GM12878 (cell line): Measurements from ENCODE around the gene PIAS1. TPM values are rescaled to one million over a fixed set of nuclear protein-coding genes. Genes with fewer than 3 reads are reported as not detected.

Source experiments
- ATAC-seq: fragments of 200-7000 bp; cut with Tn5 transposase; 3 replicates; pipeline ENCODE4 v1.9.1; 2020; ENCODE audit warnings: mild to moderate bottlenecking, moderate library complexity
- BruUV-seq: library from RNA; stranded (reverse); fragments of 400-500 nt; replicated peaks from 2 replicates; lab custom pipeline; 2021; lab: Mats Ljungman, UMichigan
- CTCF ChIA-PET: fragments of 300-600 bp; sonication (Branson Sonifier 250); formaldehyde crosslinking; extraction: SDS; loops from one replicate; lab custom pipeline; 2021; ENCODE audit warnings: inconsistent platforms; lab: Yijun Ruan, JAX
- POLR2A ChIA-PET: fragments of 350-600 bp; formaldehyde crosslinking; extraction: SDS; loops from one replicate; lab custom pipeline; 2021; ENCODE audit warnings: inconsistent platforms; lab: Charles Lee
- RAD21 ChIA-PET: fragments of 300-600 bp; sonication (Branson Sonifier 250); formaldehyde crosslinking; loops from one replicate; lab custom pipeline; 2023; ENCODE audit warnings: antibody characterized with exemption; ENCODE audit not compliant: unreplicated experiment; lab: Charles Lee
- SMC1A ChIA-PET: fragments of 300-600 bp; sonication (Branson Sonifier 250); formaldehyde crosslinking; loops from one replicate; lab custom pipeline; 2023; ENCODE audit not compliant: unreplicated experiment, uncharacterized antibody; lab: Charles Lee
- DNase-seq: peaks from one replicate; pipeline ENCODE4 v3.0.0-alpha.2; 2011; ENCODE audit warnings: low read depth, low spot score
- FAIRE-seq: peaks from 3 replicates; lab custom pipeline; 2011; peaks lifted over from hg19 to GRCh38; lab: Jason Lieb, UNC
- H2AFZ ChIP-seq: 2 replicates; pipeline ENCODE4 v1.6.0; 2011; ENCODE audit warnings: low read depth, low read length, control low read depth; ENCODE audit not compliant: control insufficient read depth
- H3K27ac ChIP-seq: 2 replicates; pipeline ENCODE4 v1.5.1; 2011; ENCODE audit warnings: control low read depth; ENCODE audit not compliant: control insufficient read depth, insufficient read depth
- H3K27me3 ChIP-seq, 2 experiments: replicated peaks in 1 of 2; 2 replicates each; pipeline versions ENCODE4 v1.6.0 to v1.6.1; 2011; ENCODE audit warnings: low read length in 1 of 2; ENCODE audit not compliant: control insufficient read depth in 2 of 2, insufficient read depth in 2 of 2
- H3K36me3 ChIP-seq, 2 experiments: 2 replicates each; pipeline ENCODE4 v1.5.1; 2011; ENCODE audit warnings: low read length in 1 of 2; ENCODE audit not compliant: control insufficient read depth in 2 of 2, insufficient read depth in 2 of 2
- H3K4me1 ChIP-seq: 2 replicates; pipeline ENCODE4 v1.6.1; 2011; ENCODE audit warnings: mild to moderate bottlenecking, low read length, moderate library complexity, mixed read lengths; ENCODE audit not compliant: control insufficient read depth, insufficient read depth
- H3K4me2 ChIP-seq: 2 replicates; pipeline ENCODE4 v1.6.0; 2011; ENCODE audit warnings: control low read depth; ENCODE audit not compliant: control insufficient read depth, insufficient read depth
- H3K4me3 ChIP-seq: fragments of 200-600 bp; sonication (generic); 2 replicates; pipeline ENCODE4 v1.5.1; 2016
- H3K79me2 ChIP-seq: 2 replicates; pipeline ENCODE4 v1.6.0; 2011; ENCODE audit warnings: low read length; ENCODE audit not compliant: control insufficient read depth, insufficient read depth
- H3K9ac ChIP-seq: 2 replicates; pipeline ENCODE4 v1.8.0; 2011; ENCODE audit warnings: low read length, control low read depth, mixed read lengths; ENCODE audit not compliant: control insufficient read depth, insufficient read depth
- H3K9me3 ChIP-seq: replicated peaks from 3 replicates; pipeline ENCODE4 v1.5.1; 2011; ENCODE audit warnings: mild to moderate bottlenecking, low read length; ENCODE audit not compliant: control insufficient read depth, insufficient read depth
- H4K20me1 ChIP-seq: 2 replicates; pipeline ENCODE4 v1.6.0; 2011; ENCODE audit not compliant: control insufficient read depth, insufficient read depth
- ATF7 ChIP-seq: fragments of 450-650 bp; IDR thresholded peaks from 2 replicates; pipeline ENCODE4 v1.6.1; 2016; ENCODE audit warnings: low read depth, mild to moderate bottlenecking
- BHLHE40 ChIP-seq, 2 experiments: fragments of 450-650 bp in 1 of 2; IDR thresholded peaks; 2 replicates each; pipeline ENCODE4 v1.6.1; 2011 to 2017; ENCODE audit warnings: low read depth in 2 of 2, borderline replicate concordance in 1 of 2, improper control_type of control experiment in 1 of 2, low read length in 1 of 2, mild to moderate bottlenecking in 1 of 2
- DPF2 ChIP-seq: fragments of 450-650 bp; IDR thresholded peaks from 2 replicates; pipeline ENCODE4 v1.6.1; 2017; ENCODE audit warnings: mild to moderate bottlenecking
- FOXK2 ChIP-seq: fragments of 450-650 bp; IDR thresholded peaks from 2 replicates; pipeline ENCODE4 v1.6.1; 2017; ENCODE audit warnings: mild to moderate bottlenecking, moderate library complexity
- GATAD2B ChIP-seq: fragments of 450-650 bp; conservative IDR thresholded peaks from 2 replicates; pipeline ENCODE4 v1.6.1; 2017; ENCODE audit warnings: low read depth, mild to moderate bottlenecking, moderate library complexity
- IKZF2 ChIP-seq, 2 experiments: fragments of 450-650 bp; IDR thresholded peaks; 2 replicates each; pipeline ENCODE4 v1.6.1; 2017; ENCODE audit warnings: mild to moderate bottlenecking in 2 of 2, moderate library complexity in 2 of 2
- LARP7 ChIP-seq: fragments of 450-650 bp; IDR thresholded peaks from 2 replicates; pipeline ENCODE4 v1.6.1; 2017; ENCODE audit warnings: mild to moderate bottlenecking
- MEF2B ChIP-seq: fragments of 450-650 bp; IDR thresholded peaks from 2 replicates; pipeline ENCODE4 v1.6.1; 2018; ENCODE audit warnings: mild to moderate bottlenecking, moderate library complexity; ENCODE audit not compliant: partially characterized antibody, poor library complexity, severe bottlenecking
- NFIC ChIP-seq: IDR thresholded peaks from 2 replicates; pipeline ENCODE4 v1.6.1; 2012; ENCODE audit warnings: low read depth, mild to moderate bottlenecking, inconsistent platforms, low read length, moderate library complexity
- NR2F1 ChIP-seq: fragments of 450-650 bp; conservative IDR thresholded peaks from 2 replicates; pipeline ENCODE4 v1.6.1; 2017; ENCODE audit warnings: mild to moderate bottlenecking
- RB1 ChIP-seq: fragments of 450-650 bp; formaldehyde crosslinking; IDR thresholded peaks from 2 replicates; pipeline ENCODE4 v1.6.1; 2017; ENCODE audit warnings: mild to moderate bottlenecking, borderline replicate concordance
- RFX5 ChIP-seq: IDR thresholded peaks from 2 replicates; pipeline ENCODE4 v1.6.1; 2011; ENCODE audit warnings: low read depth, low read length, improper control_type of control experiment
- SPI1 ChIP-seq: IDR thresholded peaks from 2 replicates; pipeline ENCODE4 v1.6.1; 2011; ENCODE audit warnings: low read depth, mild to moderate bottlenecking, low read length, moderate library complexity, borderline replicate concordance; ENCODE audit not compliant: insufficient read depth
- TBL1XR1 ChIP-seq: IDR thresholded peaks from 2 replicates; pipeline ENCODE4 v1.6.1; 2012; ENCODE audit warnings: low read depth, low read length, improper control_type of control experiment
- WGBS: methylation state at CpG from one replicate; pipeline ENCODE4 v1.1.6; 2016; ENCODE audit warnings: low lambda C conversion rate; ENCODE audit not compliant: insufficient replicate concordance, insufficient coverage; ENCODE audit errors: missing lambda C conversion rate; 5-methylcytosine and 5-hydroxymethylcytosine counted together
- in situ Hi-C: fragments of 300-500 bp; cut with MboI; formaldehyde crosslinking; loops from 9 replicates; pipeline ENCODE4 v1.14.3; 2018; ENCODE audit warnings: mixed read lengths
- intact Hi-C: fragments of 100-400 bp; cut with micrococcal nuclease; formaldehyde crosslinking; loops from one replicate; pipeline ENCODE4 v1.14.2; 2022; ENCODE audit not compliant: unreplicated experiment
- polyA plus RNA-seq, 11 experiments: library from polyadenylated mRNA; depleted of rRNA in 4 of 11; unstranded in 6 of 11; stranded (reverse) in 5 of 11; fragments of >200 nt; fragmentation: Nextera tagmentation in 4 of 11; fragmentation: Illumina TruSeq in 1 of 11; extraction: Ambion mirVana in 4 of 11; extraction: Trizol in 1 of 11; gene quantifications; 1 replicate in 1 of 11; 2 replicates in 10 of 11; pipeline versions ENCODE4 v1.2.1 to v1.2.3, GENCODE V29; 2011 to 2016; ENCODE audit warnings: inconsistent platforms in 2 of 11, missing spikeins in 2 of 11, low read depth in 1 of 11
- total RNA-seq, 4 experiments: library from RNA; depleted of rRNA in 3 of 4; stranded (reverse); fragments of >200 nt in 3 of 4; fragmentation: Illumina TruSeq in 1 of 4; extraction: Trizol in 1 of 4; gene quantifications; 2 replicates each; pipeline versions ENCODE4 v1.2.1 to v1.2.3, GENCODE V29; 2013 to 2021
- TF ChIP-seq, protein P1 (sequence below): IDR thresholded peaks from 2 replicates; pipeline ENCODE4 v1.6.1; 2011; ENCODE audit warnings: low read depth, low read length, improper control_type of control experiment, borderline replicate concordance
- TF ChIP-seq, protein P2 (sequence below): IDR thresholded peaks from 2 replicates; pipeline ENCODE4 v1.6.1; 2012; ENCODE audit warnings: low read depth, low read length, improper control_type of control experiment
- TF ChIP-seq, protein P3 (sequence below): fragments of 450-650 bp; IDR thresholded peaks from 2 replicates; pipeline ENCODE4 v1.6.1; 2017; ENCODE audit warnings: antibody characterized with exemption, mild to moderate bottlenecking, moderate library complexity

PIAS1 gene
- total and polyA plus RNA-seq, 10 of the 15 experiments (the other 5 are each of a cell fraction or from before 2014, with no cell fraction given) = 20.2 to 96.3 (median 37.0) TPM

DNA sequence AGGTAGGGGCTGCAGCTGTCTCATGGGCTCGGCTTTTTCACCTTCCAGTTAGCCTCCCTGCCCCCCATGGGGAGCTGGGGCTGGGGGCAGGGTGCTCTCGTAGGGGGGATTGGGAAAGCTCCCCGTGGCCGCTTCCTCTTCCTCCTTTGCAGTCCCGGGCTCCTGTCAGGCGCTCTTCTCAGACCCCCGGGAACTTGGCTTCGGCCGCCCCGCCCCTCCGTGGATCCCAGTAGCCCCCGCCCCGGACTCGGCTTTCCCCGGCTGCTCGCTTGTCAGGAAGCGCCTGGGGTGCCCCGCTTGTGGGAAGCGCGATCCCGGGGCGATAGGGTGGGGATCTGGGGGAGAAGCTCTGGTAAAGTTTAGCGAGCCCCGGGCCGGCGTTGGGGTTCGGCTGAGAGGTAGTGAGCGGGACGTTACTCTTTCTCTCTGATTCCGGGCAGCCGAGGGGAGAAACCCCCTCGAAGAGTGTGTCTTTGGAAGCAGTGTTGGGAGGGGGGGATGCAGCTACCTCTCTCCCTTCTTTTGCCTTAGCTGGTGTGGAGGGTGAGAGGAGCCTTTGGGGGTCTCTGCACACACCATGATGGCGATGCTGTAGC lies 611 bp downstream of the PIAS1 start:
- peaks cover 6% of the 10 kb centered on the region for H3K4me1 ChIP-seq
- peak overlapping the region; percentile 43; the same call in 1 of the 2 replicates for H3K4me2 ChIP-seq
- no peak for FAIRE-seq
- BruUV-seq = TSS peak; percentile 98
- no peaks in the 10 kb centered on the region for H4K20me1 ChIP-seq
- ChIA-PET CTCF (interaction anchor here (0.6 to 3.1 kb wide), 6 partner anchors 9 to 194 kb away, joined by 3 to 14 read pairs (median 5); no protein-coding TSS in a partner anchor), SMC1A (interaction anchor here (0.7 to 5.0 kb wide), 13 partner anchors 10 to 192 kb away, joined by 3 to 35 read pairs (median 4); no protein-coding TSS in a partner anchor), RAD21 (interaction anchor here (0.9 to 4.8 kb wide), 12 partner anchors 10 to 191 kb away, joined by 3 to 38 read pairs (median 4); no protein-coding TSS in a partner anchor), POLR2A (interaction anchor here (0.7 to 4.0 kb wide), 19 partner anchors 10 to 222 kb away, joined by 3 to 18 read pairs (median 3); partner anchors contain the start of gene FEM1B)
- DNase-seq = no peak
- peak overlapping the region; percentile 91 for H3K9ac ChIP-seq
- peaks cover 2% of the 10 kb centered on the region; the same call in 2 of the 3 replicates for H3K9me3 ChIP-seq
- intact Hi-C loops = loop anchor here (1.0 to 5.0 kb wide), 4 partner anchors 22 to 191 kb away; no protein-coding TSS in a partner anchor
- no peak overlapping the region for H2AFZ ChIP-seq
- H3K4me3 ChIP-seq = peak overlapping the region; percentile 79
- H3K79me2 ChIP-seq = peaks cover 56% of the 10 kb centered on the region
- peak; percentile 52 for ATAC-seq
- 1% methylated on average over 23 of the region's 33 CpGs for WGBS
- peak overlapping the region; percentile 86 for H3K27ac ChIP-seq
- H3K27me3 ChIP-seq = no peaks in the 10 kb centered on the region
- H3K36me3 ChIP-seq = peaks cover 0 to 8% of the 10 kb centered on the region in 2 experiments; a peak in 1 of 4 replicates
- in situ Hi-C loops = loop anchor here (5.0 kb wide), 1 partner anchor 192 kb away; no protein-coding TSS in a partner anchor
- TF ChIP-seq NFIC = no peak
- TF ChIP-seq TBL1XR1 = 0 out of 2 replicates have a peak, but pooled peaks have one; percentile 29
- TF ChIP-seq LARP7 = peak; percentile 45; the same call in 1 of the 2 replicates
- 0 out of 2 replicates have a peak, but pooled peaks have one; percentile 9 for TF ChIP-seq ATF7
- 0 out of 2 replicates have a peak, but pooled peaks have one; percentile 11 for TF ChIP-seq DPF2
- TF ChIP-seq, protein P1, sequence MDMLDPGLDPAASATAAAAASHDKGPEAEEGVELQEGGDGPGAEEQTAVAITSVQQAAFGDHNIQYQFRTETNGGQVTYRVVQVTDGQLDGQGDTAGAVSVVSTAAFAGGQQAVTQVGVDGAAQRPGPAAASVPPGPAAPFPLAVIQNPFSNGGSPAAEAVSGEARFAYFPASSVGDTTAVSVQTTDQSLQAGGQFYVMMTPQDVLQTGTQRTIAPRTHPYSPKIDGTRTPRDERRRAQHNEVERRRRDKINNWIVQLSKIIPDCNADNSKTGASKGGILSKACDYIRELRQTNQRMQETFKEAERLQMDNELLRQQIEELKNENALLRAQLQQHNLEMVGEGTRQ = no peak
- no peak for TF ChIP-seq RFX5
- 0 out of 4 replicates have a peak, but pooled peaks of 1 of the 2 experiments have one; percentile 5 for TF ChIP-seq BHLHE40 (IDR thresholded peaks at IDR 0.05; ENCODE audit: borderline replicate concordance in 1 of 2, low read depth in 2 of 2, low read length in 1 of 2)
- TF ChIP-seq, protein P2, sequence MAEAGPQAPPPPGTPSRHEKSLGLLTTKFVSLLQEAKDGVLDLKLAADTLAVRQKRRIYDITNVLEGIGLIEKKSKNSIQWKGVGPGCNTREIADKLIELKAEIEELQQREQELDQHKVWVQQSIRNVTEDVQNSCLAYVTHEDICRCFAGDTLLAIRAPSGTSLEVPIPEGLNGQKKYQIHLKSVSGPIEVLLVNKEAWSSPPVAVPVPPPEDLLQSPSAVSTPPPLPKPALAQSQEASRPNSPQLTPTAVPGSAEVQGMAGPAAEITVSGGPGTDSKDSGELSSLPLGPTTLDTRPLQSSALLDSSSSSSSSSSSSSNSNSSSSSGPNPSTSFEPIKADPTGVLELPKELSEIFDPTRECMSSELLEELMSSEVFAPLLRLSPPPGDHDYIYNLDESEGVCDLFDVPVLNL = no peak
- TF ChIP-seq GATAD2B = peak; percentile 16; the same call in 1 of the 2 replicates
- peak; percentile 21; the same call in 1 of the 2 replicates for TF ChIP-seq SPI1
- TF ChIP-seq MEF2B = no peak
- 0 out of 2 replicates have a peak, but pooled peaks have one; percentile 0 for TF ChIP-seq NR2F1
- peak; percentile 21 to 27; a peak in 2 of 4 replicates for TF ChIP-seq IKZF2 (IDR thresholded peaks at IDR 0.05)
- TF ChIP-seq FOXK2 = no peak
- TF ChIP-seq, protein P3, sequence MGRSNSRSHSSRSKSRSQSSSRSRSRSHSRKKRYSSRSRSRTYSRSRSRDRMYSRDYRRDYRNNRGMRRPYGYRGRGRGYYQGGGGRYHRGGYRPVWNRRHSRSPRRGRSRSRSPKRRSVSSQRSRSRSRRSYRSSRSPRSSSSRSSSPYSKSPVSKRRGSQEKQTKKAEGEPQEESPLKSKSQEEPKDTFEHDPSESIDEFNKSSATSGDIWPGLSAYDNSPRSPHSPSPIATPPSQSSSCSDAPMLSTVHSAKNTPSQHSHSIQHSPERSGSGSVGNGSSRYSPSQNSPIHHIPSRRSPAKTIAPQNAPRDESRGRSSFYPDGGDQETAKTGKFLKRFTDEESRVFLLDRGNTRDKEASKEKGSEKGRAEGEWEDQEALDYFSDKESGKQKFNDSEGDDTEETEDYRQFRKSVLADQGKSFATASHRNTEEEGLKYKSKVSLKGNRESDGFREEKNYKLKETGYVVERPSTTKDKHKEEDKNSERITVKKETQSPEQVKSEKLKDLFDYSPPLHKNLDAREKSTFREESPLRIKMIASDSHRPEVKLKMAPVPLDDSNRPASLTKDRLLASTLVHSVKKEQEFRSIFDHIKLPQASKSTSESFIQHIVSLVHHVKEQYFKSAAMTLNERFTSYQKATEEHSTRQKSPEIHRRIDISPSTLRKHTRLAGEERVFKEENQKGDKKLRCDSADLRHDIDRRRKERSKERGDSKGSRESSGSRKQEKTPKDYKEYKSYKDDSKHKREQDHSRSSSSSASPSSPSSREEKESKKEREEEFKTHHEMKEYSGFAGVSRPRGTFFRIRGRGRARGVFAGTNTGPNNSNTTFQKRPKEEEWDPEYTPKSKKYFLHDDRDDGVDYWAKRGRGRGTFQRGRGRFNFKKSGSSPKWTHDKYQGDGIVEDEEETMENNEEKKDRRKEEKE = 0 out of 2 replicates have a peak, but pooled peaks have one; percentile 26
- no peak for TF ChIP-seq RB1
